Hepatocyte (in vitro differentiated cells): ENCODE measurements around the gene AVPI1. TPM values are rescaled to one million over a fixed set of nuclear protein-coding genes. Genes with fewer than 3 reads are reported as not detected.

Experiments used
- DNase-seq: peaks from one replicate; pipeline ENCODE4 v3.0.0-alpha.2; 2016; ENCODE audit warnings: low spot score
- H2AFZ ChIP-seq: fragments of 200-600 bp; sonication (generic); 2 replicates; pipeline ENCODE4 v1.6.0; 2016; ENCODE audit warnings: antibody characterized with exemption, mild to moderate bottlenecking
- H3K27ac ChIP-seq: fragments of 200-600 bp; sonication (generic); 2 replicates; pipeline ENCODE4 v1.5.1; 2016; ENCODE audit warnings: mild to moderate bottlenecking
- H3K27me3 ChIP-seq: fragments of 200-600 bp; sonication (generic); 2 replicates; pipeline ENCODE4 v1.6.1; 2016
- H3K36me3 ChIP-seq: fragments of 200-600 bp; sonication (generic); replicated peaks from 2 replicates; pipeline ENCODE4 v1.5.1; 2016; ENCODE audit warnings: low read depth; ENCODE audit not compliant: insufficient read depth
- H3K4me1 ChIP-seq: fragments of 200-600 bp; sonication (generic); 2 replicates; pipeline ENCODE4 v1.5.1; 2016; ENCODE audit warnings: mild to moderate bottlenecking, moderate library complexity; ENCODE audit not compliant: insufficient read depth
- H3K4me2 ChIP-seq: fragments of 200-600 bp; sonication (generic); 2 replicates; pipeline ENCODE4 v1.6.0; 2016
- H3K4me3 ChIP-seq: fragments of 200-600 bp; sonication (generic); 2 replicates; pipeline ENCODE4 v1.5.1; 2016; ENCODE audit warnings: mild to moderate bottlenecking
- H3K79me2 ChIP-seq: fragments of 200-600 bp; sonication (generic); 2 replicates; pipeline ENCODE4 v1.6.0; 2017; ENCODE audit warnings: mild to moderate bottlenecking
- H3K9me2 ChIP-seq: fragments of 200-600 bp; sonication (generic); replicated peaks from 2 replicates; pipeline ENCODE4 v1.6.0; 2017; ENCODE audit warnings: mild to moderate bottlenecking; ENCODE audit not compliant: insufficient read depth
- H3K9me3 ChIP-seq: fragments of 200-600 bp; sonication (generic); 2 replicates; pipeline ENCODE4 v1.5.1; 2016; ENCODE audit warnings: low read depth, mild to moderate bottlenecking
- H4K20me1 ChIP-seq: fragments of 200-600 bp; sonication (generic); 2 replicates; pipeline ENCODE4 v1.6.0; 2016; ENCODE audit warnings: mild to moderate bottlenecking; ENCODE audit not compliant: insufficient read depth, poor library complexity, severe bottlenecking
- CTCF ChIP-seq: fragments of 200-600 bp; sonication (generic); IDR thresholded peaks from 2 replicates; pipeline ENCODE4 v1.5.1; 2016; ENCODE audit warnings: antibody characterized with exemption, mild to moderate bottlenecking; ENCODE audit not compliant: poor library complexity
- EZH2 ChIP-seq: fragments of 200-600 bp; sonication (generic); IDR thresholded peaks from 2 replicates; pipeline ENCODE4 v1.6.1; 2016; ENCODE audit warnings: antibody characterized with exemption, mild to moderate bottlenecking, borderline replicate concordance
- EZH2phosphoT487 ChIP-seq: fragments of 200-600 bp; sonication (generic); IDR thresholded peaks from one replicate; pipeline ENCODE4 v1.6.1; 2018; ENCODE audit warnings: antibody characterized with exemption, mild to moderate bottlenecking, low read depth, moderate library complexity; ENCODE audit not compliant: unreplicated experiment, severe bottlenecking
- WGBS: methylation state at CpG from one replicate; pipeline ENCODE4 v1.1.6; 2016; ENCODE audit warnings: low lambda C conversion rate; ENCODE audit errors: missing lambda C conversion rate; 5-methylcytosine and 5-hydroxymethylcytosine counted together
- polyA plus RNA-seq: library from polyadenylated mRNA; unstranded; fragments of >200 nt; fragmentation: Nextera tagmentation; extraction: Ambion mirVana; gene quantifications from 2 replicates; pipeline ENCODE4 v1.2.1, GENCODE V29; 2016
- total RNA-seq: library from RNA; depleted of rRNA; stranded (reverse); fragments of >200 nt; gene quantifications from 2 replicates; pipeline ENCODE4 v1.2.3, GENCODE V29; 2014

Gene AVPI1
- total and polyA plus RNA-seq, 2 experiments from 2014 or later, result 26.4 to 34.1 TPM

DNA sequence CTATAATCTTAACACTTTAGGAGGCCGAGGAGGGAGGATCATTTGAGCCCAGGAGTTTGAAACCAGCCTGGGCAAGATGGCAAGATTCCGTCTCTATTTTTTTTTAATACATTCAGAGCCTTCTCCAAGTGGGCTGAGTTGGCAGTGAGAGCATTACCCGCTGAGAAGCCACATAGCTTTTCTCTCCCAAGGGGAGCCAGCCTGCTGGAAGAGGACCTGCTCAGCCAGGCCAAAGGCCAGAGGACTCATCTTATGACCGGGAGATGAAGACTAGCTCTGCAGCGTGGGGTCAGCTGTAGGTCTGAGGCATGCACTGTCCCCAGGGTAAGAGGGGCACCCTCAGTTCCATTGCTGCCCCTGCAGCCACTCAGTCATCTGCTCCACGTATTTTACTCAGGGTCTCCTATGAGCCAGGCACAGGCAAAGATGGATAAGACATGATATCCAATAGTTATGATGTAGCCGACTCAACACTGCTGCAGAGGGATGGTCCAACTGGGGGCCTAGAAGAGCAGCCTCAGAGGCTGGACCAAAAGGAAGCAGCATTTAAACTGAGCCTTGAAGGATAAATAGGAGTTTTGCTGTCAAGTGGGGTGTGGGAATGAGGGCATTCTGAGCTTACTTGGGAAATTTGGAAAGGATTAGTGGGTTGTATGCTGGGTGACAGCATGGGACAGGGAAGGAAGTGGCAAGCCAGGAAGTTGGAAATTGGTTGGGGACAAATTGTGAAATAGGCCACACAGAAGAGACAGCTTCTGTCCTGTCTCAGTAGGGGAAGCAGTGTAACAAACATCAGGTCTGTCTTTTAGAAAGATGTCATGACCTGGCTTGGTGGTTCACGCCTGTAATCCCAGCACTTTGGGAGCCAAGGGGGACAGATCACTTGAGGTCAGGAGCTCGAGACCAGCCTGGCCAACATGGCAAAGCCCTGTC lies 24.9 kb upstream of the AVPI1 start:
- H3K4me1 ChIP-seq, result peaks cover 24% of the 10 kb centered on the region
- no peak for TF ChIP-seq EZH2phosphoT487
- TF ChIP-seq CTCF, result no peak
- TF ChIP-seq EZH2, result no peak
- H3K9me2 ChIP-seq, result no peaks in the 10 kb centered on the region
- H4K20me1 ChIP-seq, result no peaks in the 10 kb centered on the region
- DNase-seq, result no peak
- H3K79me2 ChIP-seq, result peaks cover 20% of the 10 kb centered on the region
- 93% methylated on average over 9 of the region's 9 CpGs for WGBS
- no peaks in the 10 kb centered on the region for H3K27me3 ChIP-seq
- H2AFZ ChIP-seq, result no peak overlapping the region
- H3K36me3 ChIP-seq, result no peaks in the 10 kb centered on the region
- no peak overlapping the region for H3K27ac ChIP-seq
- H3K9me3 ChIP-seq, result no peaks in the 10 kb centered on the region
- H3K4me3 ChIP-seq, result no peak overlapping the region
- no peak overlapping the region for H3K4me2 ChIP-seq

DNA sequence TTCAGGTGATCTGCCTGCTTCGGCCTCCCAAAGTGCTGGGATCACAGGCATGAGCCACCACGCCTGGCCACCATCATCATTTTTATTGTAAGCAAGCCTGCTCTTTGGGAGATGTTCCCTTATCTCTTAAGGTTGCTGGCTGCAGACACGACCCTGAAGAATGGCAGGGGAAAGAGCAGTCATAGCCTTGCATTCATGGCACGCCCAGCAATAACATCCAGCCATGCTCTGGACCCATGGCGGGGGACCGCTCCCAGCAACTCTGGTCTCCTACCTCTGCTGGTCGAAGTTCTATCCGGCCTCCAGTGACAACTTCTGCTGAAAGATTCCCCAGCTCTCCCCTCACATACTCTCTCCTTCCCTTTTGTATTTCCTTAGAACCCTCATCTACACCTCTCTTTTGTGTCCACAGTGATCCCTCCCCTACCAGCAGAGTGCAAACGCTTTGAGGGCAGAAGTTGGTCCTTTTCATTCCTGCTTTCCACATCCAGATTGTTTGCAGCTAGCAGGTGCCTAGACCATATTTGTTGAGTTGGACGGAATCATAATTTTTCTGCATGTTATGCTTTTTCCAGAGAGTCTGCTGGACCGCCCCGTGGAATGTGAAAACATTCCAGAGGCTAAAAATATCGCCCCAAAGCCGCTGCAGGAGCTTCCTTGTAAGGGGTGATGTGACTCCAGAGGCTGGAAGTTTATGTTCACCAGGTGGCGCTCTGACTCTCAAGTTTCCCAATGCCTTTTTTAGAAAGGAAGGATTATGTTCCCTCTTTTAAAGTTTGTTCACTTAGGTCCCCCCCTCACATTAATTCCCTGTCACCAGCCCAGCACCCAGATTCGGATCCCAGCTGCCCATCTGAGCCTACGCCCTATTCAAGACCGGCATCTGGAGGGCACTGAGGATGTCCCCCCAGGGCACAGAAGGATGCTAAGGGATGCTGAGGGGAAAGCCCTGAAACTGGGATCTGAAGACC lies 22.2 kb upstream of the AVPI1 start:
- no peak overlapping the region for H2AFZ ChIP-seq
- no peak for TF ChIP-seq EZH2phosphoT487
- TF ChIP-seq CTCF, result peak; percentile 72
- TF ChIP-seq EZH2, result no peak
- H3K27me3 ChIP-seq, result no peaks in the 10 kb centered on the region
- no peaks in the 10 kb centered on the region for H4K20me1 ChIP-seq
- peak; percentile 80 for DNase-seq
- no peaks in the 10 kb centered on the region for H3K9me2 ChIP-seq
- H3K4me1 ChIP-seq, result peaks cover 6% of the 10 kb centered on the region
- no peak overlapping the region for H3K4me3 ChIP-seq
- no peaks in the 10 kb centered on the region for H3K9me3 ChIP-seq
- no peak overlapping the region for H3K4me2 ChIP-seq
- peak overlapping the region; percentile 7 for H3K27ac ChIP-seq
- no peaks in the 10 kb centered on the region for H3K79me2 ChIP-seq
- 42% methylated on average over 18 of the region's 18 CpGs for WGBS
- no peaks in the 10 kb centered on the region for H3K36me3 ChIP-seq

GRCh38 chr10:97708167-97708566 lies 21.1 kb upstream of the AVPI1 start:
- no peaks in the 10 kb centered on the region for H3K79me2 ChIP-seq
- H2AFZ ChIP-seq, result no peak overlapping the region
- 97% methylated on average over 2 of the region's 2 CpGs for WGBS
- no peak for TF ChIP-seq CTCF
- no peak for TF ChIP-seq EZH2
- no peak for TF ChIP-seq EZH2phosphoT487
- H3K27me3 ChIP-seq, result no peaks in the 10 kb centered on the region
- H3K9me2 ChIP-seq, result no peaks in the 10 kb centered on the region
- H3K4me3 ChIP-seq, result no peak overlapping the region
- H3K36me3 ChIP-seq, result no peaks in the 10 kb centered on the region
- no peaks in the 10 kb centered on the region for H4K20me1 ChIP-seq
- no peaks in the 10 kb centered on the region for H3K9me3 ChIP-seq
- peaks cover 5% of the 10 kb centered on the region for H3K4me1 ChIP-seq
- H3K4me2 ChIP-seq, result no peak overlapping the region
- H3K27ac ChIP-seq, result no peak overlapping the region
- DNase-seq, result no peak
